Activated T-helper 1 cell treated with anti-CD3 and anti-CD28 coated beads, Interleukin-2, amount 50 U/mL, for 16 hours (primary cell): ENCODE results near the gene GP1BA.

Source experiments
- DNase-seq, 2 donors: peaks; one replicate each; pipeline ENCODE4 v3.0.0-alpha.2; 2020; ENCODE audit warnings: low read depth in 1 of 2, low spot score in 1 of 2

GP1BA gene

DNA sequence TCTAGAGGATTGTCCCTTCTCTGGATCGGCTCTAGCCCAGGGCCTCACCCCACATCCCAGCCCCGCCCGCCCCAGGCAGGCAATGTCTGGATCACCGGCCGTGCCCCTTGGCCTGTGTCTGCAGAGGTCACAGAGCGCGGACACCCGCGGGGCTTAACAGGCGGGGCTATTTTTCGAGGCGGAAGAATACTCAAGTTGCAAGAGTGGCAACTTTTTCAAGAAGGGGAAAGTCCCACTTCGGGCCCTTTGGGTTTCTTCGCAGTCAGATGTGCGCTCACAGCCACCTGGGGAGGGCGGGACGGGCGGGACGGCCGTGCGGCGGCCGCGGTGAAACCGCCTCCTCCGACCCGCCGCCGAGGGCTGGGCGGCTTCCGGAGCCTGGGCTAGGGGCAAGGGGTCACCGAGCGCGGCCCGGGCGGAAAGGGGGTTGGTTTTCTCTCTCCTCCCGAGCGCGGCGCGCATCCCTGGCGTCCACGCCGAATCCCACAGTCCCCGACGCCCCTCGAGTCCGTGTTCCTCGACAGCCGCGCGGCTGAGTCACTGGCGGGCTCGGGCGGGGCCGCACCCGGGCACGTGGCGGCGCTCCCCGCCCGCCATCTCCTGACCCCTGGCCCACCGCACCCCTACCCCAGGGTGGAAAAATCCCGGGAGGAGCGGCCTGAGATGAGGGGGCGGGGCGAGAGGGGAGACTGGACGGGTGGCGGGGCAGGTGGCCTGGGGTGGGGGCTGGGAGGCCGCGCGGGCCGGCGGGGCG, 17.4 kb downstream of the GP1BA start:
- peak; percentile 31 to 63 for DNase-seq

DNA sequence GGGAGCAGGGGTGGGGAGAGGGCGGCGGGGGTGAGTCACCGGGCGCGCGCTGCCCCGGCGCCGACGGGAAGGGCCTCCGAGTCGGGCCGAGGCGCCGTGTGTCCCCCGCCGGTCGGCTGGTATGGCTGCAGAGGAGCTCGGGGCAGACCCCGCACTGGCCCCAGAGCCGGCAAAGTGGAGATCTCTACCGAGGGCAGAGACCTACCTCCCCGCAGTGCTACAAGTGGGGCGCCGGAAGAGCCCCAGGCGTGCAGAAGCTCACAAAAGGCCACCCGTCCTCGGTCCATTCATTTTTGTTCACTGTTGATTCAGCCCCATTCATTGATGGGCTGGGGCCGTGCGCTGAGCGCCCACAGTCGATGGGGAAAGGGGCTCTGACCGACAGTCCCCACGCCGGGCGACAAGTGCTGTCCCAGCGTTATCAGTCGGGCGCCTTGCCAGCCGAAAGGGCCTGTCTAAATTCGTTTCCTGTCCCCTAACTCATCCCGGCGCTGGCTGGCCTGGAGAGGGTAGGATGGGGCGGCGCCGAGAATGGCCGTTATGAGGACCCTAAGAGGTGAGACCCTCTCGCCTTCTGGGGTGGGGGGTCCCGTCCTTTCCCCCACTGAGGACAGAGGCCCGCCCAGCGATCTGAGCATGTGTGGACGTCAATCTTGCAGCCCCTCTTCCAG, 18.1 kb downstream of the GP1BA start:
- DNase-seq: no peak

DNA sequence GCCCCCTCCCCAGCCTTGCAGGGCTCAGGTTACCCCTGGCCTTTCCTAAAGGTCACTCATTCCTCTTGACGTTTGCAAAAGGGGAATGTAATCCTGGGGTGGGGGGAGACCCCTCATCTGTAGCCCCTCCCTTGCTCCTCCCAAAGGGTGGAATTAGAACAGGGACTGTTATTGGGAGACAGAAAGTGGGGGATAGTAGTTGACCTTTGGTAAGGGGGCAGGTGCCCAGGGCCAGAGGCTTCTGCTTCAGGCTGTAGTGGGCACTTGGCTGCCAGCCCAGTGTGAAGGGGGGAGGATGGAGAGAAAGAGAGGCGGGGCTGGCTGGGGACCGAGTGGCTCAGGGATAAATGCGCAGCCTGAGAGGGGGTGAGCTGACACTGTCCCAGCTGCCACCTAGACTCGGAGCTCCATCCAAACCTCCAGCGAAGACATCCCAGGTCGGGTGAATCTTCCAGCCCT, 18.7 kb downstream of the GP1BA start, which contains the start of gene ENO3:
Gene ENO3 (plus strand): TSS at position 374 of the 459 bp plus-strand sequence. CDS start 711 bp downstream, outside the sequence.
- DNase-seq: no peak

DNA sequence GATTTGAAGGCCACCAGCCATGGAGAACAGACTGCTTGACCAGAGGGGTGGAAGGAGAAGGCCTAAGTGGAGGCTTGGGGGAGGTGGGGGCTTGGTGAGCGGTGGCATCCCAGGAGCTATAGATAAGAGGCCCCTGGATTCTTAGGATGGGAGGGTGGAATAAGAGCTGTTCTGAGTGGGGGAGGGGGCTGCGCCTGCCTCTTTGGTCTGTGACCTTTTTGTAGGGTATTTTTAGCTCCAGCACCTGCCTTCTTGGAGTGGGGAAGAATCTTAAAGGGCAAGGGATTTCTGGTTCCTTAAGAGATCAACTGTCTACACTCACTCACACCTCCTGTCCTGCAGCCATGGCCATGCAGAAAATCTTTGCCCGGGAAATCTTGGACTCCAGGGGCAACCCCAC, 19.4 kb downstream of the GP1BA start:
- DNase-seq: no peak

DNA sequence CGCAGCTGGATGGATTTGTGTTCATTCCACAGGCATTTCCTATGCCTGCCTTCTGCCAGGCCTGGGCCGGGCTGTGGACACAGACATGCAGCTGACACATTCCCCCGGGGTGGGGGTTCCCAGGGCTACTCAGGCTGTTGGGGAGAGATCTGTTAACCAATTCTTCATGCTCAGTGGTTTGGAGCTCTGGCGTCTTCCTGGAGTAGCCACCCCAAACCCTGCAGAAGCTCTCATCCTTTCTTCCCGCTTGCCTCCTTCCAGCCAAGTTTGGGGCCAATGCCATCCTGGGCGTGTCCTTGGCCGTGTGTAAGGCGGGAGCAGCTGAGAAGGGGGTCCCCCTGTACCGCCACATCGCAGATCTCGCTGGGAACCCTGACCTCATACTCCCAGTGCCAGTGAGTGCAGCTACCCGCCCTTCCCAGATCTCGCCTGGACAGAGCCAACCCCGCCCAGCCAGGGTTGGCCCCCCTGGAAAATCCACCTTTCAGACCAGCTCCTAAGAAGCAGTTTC, 21.4 kb downstream of the GP1BA start:
- DNase-seq: no peak

DNA sequence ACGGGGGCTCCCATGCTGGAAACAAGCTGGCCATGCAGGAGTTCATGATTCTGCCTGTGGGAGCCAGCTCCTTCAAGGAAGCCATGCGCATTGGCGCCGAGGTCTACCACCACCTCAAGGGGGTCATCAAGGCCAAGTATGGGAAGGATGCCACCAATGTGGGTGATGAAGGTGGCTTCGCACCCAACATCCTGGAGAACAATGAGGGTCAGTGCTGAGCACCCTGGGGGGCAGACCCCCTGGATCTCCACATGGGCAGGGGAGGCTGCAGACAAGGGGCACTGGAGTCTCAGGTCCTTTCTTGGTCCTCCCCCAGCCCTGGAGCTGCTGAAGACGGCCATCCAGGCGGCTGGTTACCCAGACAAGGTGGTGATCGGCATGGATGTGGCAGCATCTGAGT, 23.0 kb downstream of the GP1BA start:
- no peak for DNase-seq

DNA sequence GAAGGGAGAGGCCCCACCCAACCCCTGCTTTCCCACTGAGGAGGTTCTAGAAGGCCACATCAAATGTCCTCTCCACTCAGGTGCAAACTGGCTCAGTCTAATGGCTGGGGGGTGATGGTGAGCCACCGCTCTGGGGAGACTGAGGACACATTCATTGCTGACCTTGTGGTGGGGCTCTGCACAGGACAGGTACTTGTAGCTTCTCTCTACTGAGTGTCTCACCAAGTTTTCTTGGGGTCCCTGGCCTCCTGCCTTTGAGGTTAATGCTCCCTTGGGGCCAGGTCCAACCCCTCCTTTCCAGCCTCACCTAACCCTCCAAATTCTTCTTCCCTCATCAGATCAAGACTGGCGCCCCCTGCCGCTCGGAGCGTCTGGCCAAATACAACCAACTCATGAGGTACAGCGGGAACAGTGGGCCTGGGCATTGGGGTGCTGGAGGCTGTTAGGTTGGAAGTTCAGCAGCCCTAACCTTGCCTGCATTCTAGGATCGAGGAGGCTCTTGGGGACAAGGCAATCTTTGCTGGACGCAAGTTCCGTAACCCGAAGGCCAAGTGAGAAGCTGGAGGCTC, 24.5 kb downstream of the GP1BA start:
- DNase-seq: no peak

DNA sequence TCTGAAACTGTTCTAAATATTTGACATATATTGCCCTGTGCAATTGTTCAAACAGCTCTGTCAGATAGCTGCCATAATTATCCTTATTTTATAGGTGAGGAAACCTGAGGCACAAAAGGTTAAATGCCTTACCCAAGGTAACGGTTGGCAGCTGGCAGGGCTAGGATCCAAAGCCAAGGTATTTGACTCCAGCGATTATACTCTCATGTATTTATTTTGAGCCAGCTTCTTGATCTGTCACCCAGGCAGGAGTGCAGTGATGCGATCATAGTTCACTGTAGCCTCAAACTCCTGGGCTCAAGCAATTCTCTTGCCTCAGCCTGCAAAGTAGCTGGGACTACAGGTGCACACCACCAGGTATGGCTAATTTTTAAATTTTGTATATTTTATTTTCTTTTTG, 26.0 kb downstream of the GP1BA start:
- DNase-seq: no peak

DNA sequence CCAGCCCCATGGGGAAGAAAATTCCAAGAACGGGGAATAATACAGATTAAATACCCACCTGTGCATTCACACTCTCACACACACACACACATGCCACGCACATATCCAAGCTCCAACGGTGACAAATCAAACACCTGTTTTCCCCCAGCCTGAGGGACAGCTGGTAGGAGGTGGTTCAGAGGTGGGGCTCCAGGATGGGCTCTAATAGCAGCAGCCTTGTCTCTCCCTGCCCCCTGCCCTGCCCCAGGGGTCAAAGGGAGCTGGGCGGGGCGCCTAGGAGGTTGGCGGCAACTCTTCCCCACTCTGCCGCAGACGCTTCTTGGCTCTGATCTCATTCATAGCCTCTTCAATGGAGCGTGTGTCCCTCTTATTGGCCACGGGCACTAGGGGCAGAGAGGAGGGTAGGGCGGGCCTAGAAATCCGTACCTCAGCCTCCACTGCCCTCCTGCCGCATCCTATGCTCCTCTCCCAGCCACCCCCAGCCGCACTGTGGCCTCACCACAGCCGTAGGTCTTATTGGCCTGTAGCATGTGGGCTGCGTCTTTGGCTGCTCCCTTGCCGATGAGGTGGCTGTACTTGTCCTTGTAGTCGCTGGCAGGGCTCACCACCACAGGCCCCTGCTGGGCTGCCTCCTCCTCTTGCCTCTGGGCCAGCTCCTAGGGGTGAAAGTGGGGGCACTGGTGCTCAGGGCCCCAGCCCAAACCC, 27.3 kb downstream of the GP1BA start:
- DNase-seq: no peak

DNA sequence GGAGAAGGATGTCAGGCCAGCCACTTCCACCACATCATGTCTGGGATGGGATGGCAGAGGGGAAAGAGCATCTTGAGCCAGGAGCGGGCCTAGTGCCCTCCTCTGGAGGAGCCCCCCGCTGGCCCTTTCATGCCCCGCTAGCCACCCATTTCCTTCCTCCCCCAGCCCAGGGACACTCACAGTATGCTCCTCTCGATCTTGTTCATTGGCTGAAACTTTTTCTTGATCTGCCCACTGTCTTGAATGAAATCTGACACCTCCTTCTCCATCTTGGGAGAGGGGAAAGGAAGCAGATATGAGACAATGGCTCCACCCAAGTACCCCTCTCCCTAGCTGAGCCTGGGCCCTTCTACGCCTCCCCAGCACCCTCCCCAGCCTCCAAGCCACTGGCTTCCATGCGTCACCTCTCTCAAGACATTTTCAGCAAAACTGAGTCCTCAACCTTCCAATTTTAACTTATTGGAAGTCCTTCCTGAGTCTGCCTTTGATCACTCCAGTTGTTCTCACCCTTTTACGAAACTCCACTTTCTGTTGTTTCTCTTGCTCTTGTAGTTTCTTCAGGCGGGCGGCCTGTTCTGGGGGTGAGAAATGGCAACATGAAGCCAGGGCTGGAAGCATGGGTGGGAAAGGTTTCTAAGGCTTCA, 28.3 kb downstream of the GP1BA start:
- no peak for DNase-seq

DNA sequence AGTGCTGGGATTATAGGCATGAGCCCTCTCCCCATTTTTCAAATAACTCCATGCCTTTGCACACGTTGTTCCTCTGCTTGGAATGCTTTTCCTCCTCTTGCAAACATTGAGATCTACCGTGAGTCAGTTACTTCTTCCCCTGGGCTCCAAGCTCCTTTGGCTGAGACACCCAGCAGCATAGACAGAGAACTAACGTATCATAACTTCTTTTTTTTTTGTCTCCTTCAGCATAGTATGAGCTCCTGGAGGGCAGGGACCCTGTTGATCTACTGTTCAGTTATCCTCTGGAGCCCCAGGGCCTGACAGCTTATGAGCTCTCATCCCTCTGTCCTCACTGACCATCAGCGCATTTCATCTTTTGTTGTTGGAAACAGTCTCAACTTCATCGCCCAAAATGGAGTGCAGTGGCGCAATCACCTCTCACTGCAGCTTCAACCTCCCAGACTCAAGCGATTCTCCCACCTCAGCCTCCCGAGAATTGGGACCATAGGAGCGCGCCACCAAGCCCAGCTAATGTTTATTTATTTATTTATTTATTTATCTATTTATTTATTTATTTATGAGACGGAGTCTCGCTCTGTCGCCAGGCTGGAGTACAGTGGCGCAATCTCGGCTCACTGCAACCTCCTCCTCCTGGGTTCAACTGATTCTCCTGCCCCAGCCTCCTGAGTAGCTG, 33.4 kb downstream of the GP1BA start:
- DNase-seq: no peak

DNA sequence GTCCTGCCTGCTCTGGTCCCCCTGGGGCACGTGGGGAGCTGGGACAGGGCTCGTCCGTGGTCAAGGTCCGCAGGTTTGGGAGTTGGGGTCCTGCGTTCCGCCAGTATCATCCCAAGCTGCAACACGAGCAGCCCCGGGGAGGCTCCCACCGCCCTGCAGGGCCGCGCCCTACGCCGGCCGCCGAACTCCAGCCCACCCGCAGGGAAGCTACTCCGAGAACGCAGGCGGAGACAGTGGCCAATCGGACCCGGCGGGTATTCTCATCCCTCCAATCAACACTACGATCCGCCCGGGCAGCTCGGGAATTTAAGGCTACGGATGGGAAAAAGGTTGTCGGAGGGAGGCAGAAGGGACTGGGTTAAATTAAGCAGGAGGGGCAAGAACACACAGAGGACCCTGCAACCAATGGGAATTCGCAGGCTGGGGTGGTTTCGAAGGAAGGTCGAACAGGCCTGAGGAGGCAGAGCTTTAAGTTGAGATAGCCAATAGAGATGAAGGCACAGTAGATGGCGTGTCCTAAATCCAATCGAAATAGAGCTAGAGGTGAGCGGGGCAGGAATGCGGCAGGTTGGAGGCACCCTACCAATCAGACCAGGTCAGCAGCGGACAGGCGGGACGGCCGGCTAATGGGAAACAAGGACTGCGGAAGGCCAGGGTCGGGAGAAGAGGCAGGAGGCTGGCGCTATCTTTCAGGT, 34.9 kb downstream of the GP1BA start:
- DNase-seq: peak; percentile 86 to 87

DNA sequence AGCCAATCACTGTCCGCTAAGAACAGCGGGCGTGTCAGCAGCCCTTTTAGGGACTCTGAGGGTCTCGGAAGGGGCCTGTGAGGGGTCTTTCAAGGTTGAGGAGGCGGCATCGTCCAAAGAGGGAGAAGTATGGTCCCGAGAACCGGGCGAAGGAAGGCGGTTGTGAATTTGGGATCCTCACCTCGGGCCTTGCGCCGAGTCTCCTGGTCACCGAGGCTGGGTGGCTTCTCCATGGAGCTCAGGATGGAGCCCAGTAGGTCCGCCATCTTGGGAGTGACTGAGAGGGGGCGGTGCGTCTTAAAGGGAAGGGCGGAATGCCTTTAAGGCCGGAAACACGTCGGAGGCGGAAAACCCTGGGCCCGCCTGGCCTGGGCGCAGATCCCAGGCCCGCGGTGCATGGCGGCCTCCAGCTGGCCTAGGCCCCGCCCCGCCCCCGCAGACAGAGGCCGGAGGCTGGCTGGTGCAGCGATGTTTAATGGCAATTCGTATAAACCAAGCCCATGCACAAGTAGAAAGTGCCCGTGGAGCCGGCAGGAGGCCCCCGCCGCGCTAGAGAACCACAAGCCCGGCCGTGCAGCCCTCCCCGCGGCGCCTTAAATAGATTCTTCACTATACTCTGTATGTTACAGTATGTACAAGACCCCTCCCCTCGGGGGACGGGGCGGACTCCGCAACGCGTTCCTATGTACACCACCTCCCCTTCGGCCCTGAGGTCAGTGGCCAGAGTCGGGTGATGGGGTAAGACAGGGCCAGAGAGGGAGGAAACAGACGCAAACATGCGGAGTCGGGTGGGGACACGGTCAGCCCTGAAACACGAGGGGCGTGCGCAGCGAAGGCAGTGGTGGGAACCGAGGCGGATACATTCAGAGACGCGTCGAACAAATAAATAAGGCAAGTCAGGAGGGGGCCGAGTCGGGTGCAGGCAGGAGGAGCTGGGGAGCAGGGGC, 35.7 kb downstream of the GP1BA start, which contains the start of gene SPAG7:
Gene SPAG7 (minus strand): TSS at position 279 of the 947 bp plus-strand sequence. CDS start 13 bp downstream, at position 266.
- peak; percentile 87 for DNase-seq

DNA sequence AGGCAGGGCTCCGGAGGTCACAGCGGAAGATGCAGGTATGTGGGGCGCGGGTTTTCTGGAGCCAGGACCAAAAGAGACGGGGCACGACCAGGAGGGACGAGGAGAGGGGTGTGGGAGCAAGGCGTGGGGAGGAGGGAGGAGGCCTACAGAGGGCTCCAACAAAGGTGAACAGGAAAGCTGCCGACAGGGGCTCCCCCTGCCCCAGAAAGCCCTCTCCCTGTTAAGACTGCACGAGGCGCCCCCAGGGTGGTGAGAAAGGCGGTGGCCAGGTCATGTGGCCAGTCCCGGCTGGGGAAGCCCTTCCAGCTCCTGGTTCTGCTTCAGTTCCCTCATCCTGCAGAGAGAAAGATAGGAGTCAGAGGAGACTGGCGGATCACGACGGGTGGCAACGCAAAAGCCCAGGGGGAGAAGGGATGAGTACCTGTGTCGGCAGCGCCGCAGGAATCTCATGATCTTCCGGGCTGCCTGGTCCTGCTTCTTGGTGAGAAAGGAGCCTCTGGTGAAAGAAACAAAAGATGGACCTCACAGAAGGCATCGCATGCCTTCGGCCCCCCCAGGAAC, 36.5 kb downstream of the GP1BA start:
- DNase-seq: no peak

DNA sequence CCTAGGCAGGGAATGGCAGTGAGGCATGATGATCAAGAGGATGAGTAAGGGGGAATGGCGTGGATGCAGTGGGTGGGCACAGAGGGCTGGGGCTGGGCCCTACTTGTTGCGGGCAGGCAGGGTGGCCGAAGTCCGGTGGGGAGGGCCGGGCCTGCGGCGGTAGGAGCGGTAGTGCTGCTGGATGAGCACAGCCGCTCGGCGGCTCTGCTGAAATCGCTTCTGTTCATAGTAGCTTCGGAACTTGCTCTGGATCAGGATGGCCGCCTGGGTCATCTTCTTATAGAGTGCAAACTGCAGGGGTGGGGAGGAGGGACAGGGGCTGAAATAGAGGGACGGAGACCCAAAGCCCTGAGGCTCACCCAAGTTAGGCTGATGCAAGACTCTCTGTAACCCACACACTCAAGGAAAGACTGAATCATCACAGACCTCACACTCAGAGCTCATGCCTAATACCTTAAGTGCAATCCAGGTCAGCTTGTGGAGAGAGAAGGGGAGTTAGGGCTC, 37.0 kb downstream of the GP1BA start:
- DNase-seq: no peak

DNA sequence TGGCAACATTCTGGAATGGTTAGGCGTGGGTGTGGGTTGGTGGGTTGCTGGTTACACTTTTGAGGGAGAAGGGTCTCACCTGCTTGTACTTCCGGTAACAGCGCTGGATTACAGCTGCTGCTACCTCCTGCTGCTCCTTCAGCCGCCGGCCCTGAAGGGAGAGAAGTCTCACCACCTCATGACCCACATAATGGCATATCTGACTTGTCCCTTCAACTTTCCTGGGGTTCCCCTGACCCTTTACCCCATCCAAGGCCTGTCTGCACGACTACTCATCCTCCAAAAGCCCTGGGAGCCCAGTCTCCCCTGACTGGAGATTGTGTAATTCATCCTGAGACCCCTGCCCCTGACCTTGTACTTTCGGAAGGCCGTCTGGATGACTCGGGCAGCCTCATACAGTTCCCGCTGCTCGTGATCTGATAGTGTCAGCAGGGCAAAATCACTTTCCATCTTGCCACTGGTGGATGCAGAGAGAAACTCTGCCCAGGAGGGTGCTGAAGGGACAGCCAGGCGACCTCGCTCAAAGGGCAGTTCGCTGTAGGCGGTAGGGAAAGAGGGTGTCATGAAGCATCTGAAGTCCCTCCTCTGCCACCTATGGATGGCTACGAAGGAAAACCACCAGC, 37.6 kb downstream of the GP1BA start:
- DNase-seq: no peak

DNA sequence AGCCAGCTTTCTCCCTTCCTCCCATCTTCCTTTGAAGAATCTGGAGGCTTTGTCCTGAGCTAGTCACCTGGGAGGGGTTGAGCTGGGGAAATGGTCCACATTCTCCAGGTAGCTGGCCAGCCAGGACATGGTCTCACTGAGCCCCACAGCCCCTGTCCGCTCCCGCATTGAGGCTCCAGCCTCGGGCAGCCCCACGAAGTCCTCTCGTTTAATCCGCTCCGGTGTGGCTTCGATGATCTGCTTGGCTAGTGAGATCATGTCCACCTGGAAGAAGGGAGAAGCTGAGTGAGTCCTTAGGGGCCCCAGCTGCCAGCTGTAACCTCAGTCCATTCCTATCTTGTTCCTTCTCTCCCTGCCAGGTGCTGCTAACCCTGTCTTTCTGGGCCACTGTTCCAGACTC, 38.2 kb downstream of the GP1BA start:
- no peak for DNase-seq

DNA sequence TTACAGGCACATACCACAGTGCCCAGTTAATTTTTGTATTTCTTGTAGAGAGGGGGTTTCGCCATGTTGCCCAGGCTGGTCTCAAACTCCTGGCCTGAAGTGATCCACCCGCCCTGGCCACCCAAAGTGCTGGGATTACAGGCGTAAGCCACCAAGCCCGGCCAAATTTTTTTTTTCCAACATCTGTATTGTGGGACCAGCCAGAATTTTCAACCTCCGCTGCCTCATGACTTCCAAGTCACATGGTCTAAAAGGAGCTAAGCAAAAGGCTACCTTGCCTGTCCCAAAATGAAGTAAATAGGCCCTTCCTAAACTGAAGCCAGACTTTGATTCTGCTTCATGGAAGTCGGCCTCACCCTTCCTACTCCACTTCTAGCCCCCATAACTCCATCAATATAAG, 39.7 kb downstream of the GP1BA start:
- no peak for DNase-seq
